HEK293 (cell line): ENCODE measurements around the gene GPS1.

Experiments used
- CTCF ChIP-seq: fragments of 450-650 bp; formaldehyde crosslinking; IDR thresholded peaks from 2 replicates; pipeline ENCODE4 v1.5.1; 2016; ENCODE audit warnings: missing biosample characterization, missing genetic modification characterization
- REST ChIP-seq: fragments of 450-650 bp; formaldehyde crosslinking; IDR thresholded peaks from 2 replicates; pipeline ENCODE4 v1.5.1; 2016; ENCODE audit warnings: missing biosample characterization, missing genetic modification characterization
- SP2 ChIP-seq: fragments of 450-650 bp; formaldehyde crosslinking; IDR thresholded peaks from 2 replicates; pipeline ENCODE4 v1.5.1; 2016; ENCODE audit warnings: missing biosample characterization, missing genetic modification characterization
- ZBTB10 ChIP-seq: fragments of 450-650 bp; formaldehyde crosslinking; IDR thresholded peaks from 2 replicates; pipeline ENCODE4 v1.5.1; 2016; ENCODE audit warnings: missing biosample characterization, missing genetic modification characterization
- ZBTB48 ChIP-seq: fragments of 450-650 bp; formaldehyde crosslinking; IDR thresholded peaks from 2 replicates; pipeline ENCODE4 v1.5.1; 2016; ENCODE audit warnings: missing biosample characterization, missing genetic modification characterization
- ZNF155 ChIP-seq: fragments of 450-650 bp; formaldehyde crosslinking; IDR thresholded peaks from 2 replicates; pipeline ENCODE4 v1.5.1; 2016; ENCODE audit warnings: missing biosample characterization, missing genetic modification characterization
- ZNF398 ChIP-seq: fragments of 450-650 bp; formaldehyde crosslinking; IDR thresholded peaks from 2 replicates; pipeline ENCODE4 v1.5.1; 2017; ENCODE audit warnings: missing biosample characterization, missing genetic modification characterization
- ZNF513 ChIP-seq: fragments of 450-650 bp; IDR thresholded peaks from 2 replicates; pipeline ENCODE4 v1.5.1; 2018; ENCODE audit warnings: missing biosample characterization, missing genetic modification characterization
- ZNF555 ChIP-seq: fragments of 450-650 bp; formaldehyde crosslinking; conservative IDR thresholded peaks from 2 replicates; pipeline ENCODE4 v1.5.1; 2017; ENCODE audit warnings: missing biosample characterization, mild to moderate bottlenecking, missing genetic modification characterization, inconsistent platforms
- ZNF623 ChIP-seq: fragments of 450-650 bp; formaldehyde crosslinking; IDR thresholded peaks from 2 replicates; pipeline ENCODE4 v1.5.1; 2016; ENCODE audit warnings: missing biosample characterization, missing genetic modification characterization

- TF ChIP-seq ZNF623 (tag by site-specific recombination), result no peak
- TF ChIP-seq ZBTB48 (tag by site-specific recombination), result no peak
- TF ChIP-seq ZNF155 (tag by site-specific recombination), result no peak
- no peak for TF ChIP-seq ZNF398 (tag by site-specific recombination)
- TF ChIP-seq ZNF513 (tag by site-specific recombination), result no peak
- no peak for TF ChIP-seq ZNF555
- TF ChIP-seq ZBTB10 (tag by site-specific recombination), result no peak
- no peak for TF ChIP-seq REST (tag by site-specific recombination)
- TF ChIP-seq CTCF (tag by site-specific recombination), result no peak
- TF ChIP-seq SP2, result no peak
Observed at GRCh38 chr17:82083009-82083408, 31.3 kb downstream of the GPS1 start.
